H1 (cell line): Measurements from ENCODE around the gene MNAT1. TPM values are rescaled to one million over a fixed set of nuclear protein-coding genes. Genes with fewer than 3 reads are reported as not detected.

Source experiments
- CBX5 ChIP-seq: fragments of 300-800, 300-1000 bp; sonication (generic); IDR thresholded peaks from 2 replicates; pipeline ENCODE4 v1.7.1; 2016; ENCODE audit warnings: antibody characterized with exemption, low read length, low read depth
- MAX ChIP-seq: IDR thresholded peaks from 2 replicates; pipeline ENCODE4 v1.6.1; 2012; ENCODE audit warnings: inconsistent platforms
- POLR2AphosphoS5 ChIP-seq: IDR thresholded peaks from 2 replicates; pipeline ENCODE4 v1.6.1; 2011; ENCODE audit warnings: low read depth, low read length
- SIRT6 ChIP-seq: IDR thresholded peaks from one replicate; pipeline ENCODE4 v1.7.1; 2012; ENCODE audit warnings: low read length, inconsistent platforms
- SP4 ChIP-seq: IDR thresholded peaks from 2 replicates; pipeline ENCODE4 v1.6.1; 2012; ENCODE audit warnings: low read length, inconsistent platforms
- polyA plus RNA-seq, 7 experiments: library from polyadenylated mRNA; depleted of rRNA in 3 of 7; stranded (reverse) in 5 of 7; unstranded in 2 of 7; fragments of >200 nt in 5 of 7; fragments of 200-250 nt in 2 of 7; gene quantifications; 1 replicate in 5 of 7; 2 replicates in 1 of 7; 4 replicates in 1 of 7; pipeline versions ENCODE4 v1.2.1 to v1.2.3, GENCODE V29; 2011 to 2013; ENCODE audit warnings: missing spikeins in 2 of 7, mixed read lengths in 2 of 7
- total RNA-seq: library from RNA; stranded (reverse); fragmentation: NEBNext Ultra II Directional; extraction: Animal tissue kit (Norgen Biotek cat#: 25700); gene quantifications from 2 replicates; pipeline ENCODE4 v1.2.1, GENCODE V29; 2021

MNAT1 gene
- total and polyA plus RNA-seq, 2 of the 8 experiments (the other 6 are each of a cell fraction or from before 2014, with no cell fraction given), result 34.7 to 52.1 TPM

GRCh38 chr14:60946773-60947172, 212.2 kb downstream of the MNAT1 start (continued):
- no peak for TF ChIP-seq MAX
- TF ChIP-seq CBX5, result no peak
- no peak for TF ChIP-seq SIRT6
- TF ChIP-seq POLR2AphosphoS5, result no peak
- TF ChIP-seq SP4, result no peak
